Caco-2 (cell line): ENCODE data around the gene CD151. TPM values are rescaled to one million over a fixed set of nuclear protein-coding genes. Genes with fewer than 3 reads are reported as not detected.

Experiments used
- BruUV-seq: library from RNA; stranded (reverse); fragments of 400-500 nt; replicated peaks from 2 replicates; lab custom pipeline; 2021; lab: Mats Ljungman, UMichigan
- CTCF ChIA-PET: fragments of 300-600 bp; sonication (Branson Sonifier 250); formaldehyde crosslinking; loops from one replicate; lab custom pipeline; 2022; ENCODE audit warnings: antibody characterized with exemption; lab: Charles Lee
- POLR2A ChIA-PET: fragments of 300-600 bp; sonication (Branson Sonifier 250); formaldehyde crosslinking; loops from one replicate; lab custom pipeline; 2022; ENCODE audit warnings: antibody characterized with exemption; lab: Charles Lee
- DNase-seq, 2 experiments: peaks; one replicate each; pipeline versions ENCODE4 v3.0.0 to v3.0.0-alpha.2; 2020 to 2022
- H3K27me3 ChIP-seq: replicated peaks from 2 replicates; pipeline ENCODE4 v1.6.0; 2011; ENCODE audit warnings: low read length; ENCODE audit not compliant: control insufficient read depth, insufficient read depth
- H3K36me3 ChIP-seq: 2 replicates; pipeline ENCODE4 v1.5.1; 2011; ENCODE audit warnings: low read length; ENCODE audit not compliant: control insufficient read depth, insufficient read depth
- H3K4me1 ChIP-seq: fragments of 250-450 bp; sonication (Bioruptor Pico); 2 replicates; pipeline ENCODE4 v1.5.1; 2020; ENCODE audit warnings: mild to moderate bottlenecking
- H3K4me3 ChIP-seq: 2 replicates; pipeline ENCODE4 v1.5.1; 2011; ENCODE audit warnings: low read depth, mild to moderate bottlenecking, control low read depth, low read length
- H3K9me3 ChIP-seq: fragments of 250-450 bp; sonication (Bioruptor Pico); 2 replicates; pipeline ENCODE4 v1.5.1; 2020; ENCODE audit warnings: mild to moderate bottlenecking, moderate library complexity
- H3K27ac Mint-ChIP-seq: one replicate; pipeline ENCODE4 v1.8.0; 2022; ENCODE audit warnings: mixed read lengths; ENCODE audit not compliant: unreplicated experiment
- H3K27me3 Mint-ChIP-seq: one replicate; pipeline ENCODE4 v1.8.0; 2022; ENCODE audit warnings: mixed read lengths; ENCODE audit not compliant: insufficient read depth, unreplicated experiment
- H3K36me3 Mint-ChIP-seq: one replicate; pipeline ENCODE4 v1.8.0; 2022; ENCODE audit warnings: mild to moderate bottlenecking, mixed read lengths; ENCODE audit not compliant: insufficient read depth, unreplicated experiment
- H3K4me1 Mint-ChIP-seq: one replicate; pipeline ENCODE4 v1.8.0; 2022; ENCODE audit warnings: low read depth, mixed read lengths; ENCODE audit not compliant: unreplicated experiment
- H3K4me3 Mint-ChIP-seq: one replicate; pipeline ENCODE4 v1.8.0; 2022; ENCODE audit warnings: mild to moderate bottlenecking, moderate library complexity, mixed read lengths; ENCODE audit not compliant: unreplicated experiment
- H3K9me3 Mint-ChIP-seq: one replicate; pipeline ENCODE4 v1.8.0; 2022; ENCODE audit warnings: mixed read lengths; ENCODE audit not compliant: unreplicated experiment
- CTCF ChIP-seq, 2 experiments: fragments of 200-600 bp in 1 of 2; IDR thresholded peaks; 1 replicate in 1 of 2; 2 replicates in 1 of 2; pipeline versions ENCODE4 v1.5.1 to v1.8.0; 2011 to 2022; ENCODE audit warnings: antibody characterized with exemption in 1 of 2, control low read depth in 1 of 2, inconsistent platforms in 1 of 2, low read depth in 1 of 2, low read length in 1 of 2, mild to moderate bottlenecking in 1 of 2, moderate library complexity in 1 of 2; ENCODE audit not compliant: insufficient read depth in 1 of 2, severe bottlenecking in 1 of 2, unreplicated experiment in 1 of 2
- intact Hi-C: fragments of 100-400 bp; cut with micrococcal nuclease; formaldehyde crosslinking; loops from one replicate; pipeline ENCODE4 v1.10.0; 2022; ENCODE audit not compliant: unreplicated experiment
- total RNA-seq: library from RNA; stranded (reverse); gene quantifications from 2 replicates; pipeline ENCODE4 v1.2.3, GENCODE V29; 2022

Gene CD151
- total RNA-seq, 1 experiment from 2014 or later: 268 TPM

- CTCF ChIA-PET: interaction anchor here (0.7 to 2.0 kb wide), 4 partner anchors 11 to 50 kb away, joined by 3 to 6 read pairs (median 3); no protein-coding TSS in a partner anchor
- peak; percentile 74 to 76 for DNase-seq
Measured at GRCh38 chr11:797296-798092, 35.3 kb upstream of the CD151 start.

GRCh38 chr11:798093-798713, 34.5 kb upstream of the CD151 start, which contains the start of gene SLC25A22:
TSS of gene SLC25A22 (minus strand) at chr11:798281. CDS start at chr11:795006, 3,275 bp downstream.
- CTCF ChIA-PET: no interaction called here
- H3K36me3 ChIP-seq: no peaks in the 10 kb centered on the region
- peak within 1 kb of the TSS; percentile 69 for H3K27ac Mint-ChIP-seq

More at GRCh38 chr11:797296-798092, 35.3 kb upstream of the CD151 start:
- TF ChIP-seq CTCF (IDR thresholded peaks at IDR 0.05; ENCODE audit: insufficient read depth in 1 of 2, low read depth in 1 of 2, low read length in 1 of 2, severe bottlenecking in 1 of 2, unreplicated experiment in 1 of 2): no peak
- Histone ChIP-seq H3K36me3 (no peaks in the 10 kb centered on the region), H3K9me3 (no peaks in the 10 kb centered on the region), H3K4me1 (peaks cover 9% of the 10 kb centered on the region), H3K4me3 (peak overlapping the region; percentile 91), H3K27me3 (no peaks in the 10 kb centered on the region)
- Mint-ChIP-seq H3K27ac (peak overlapping the region; percentile 69), H3K36me3 (peaks cover 28% of the 10 kb centered on the region), H3K4me3 (peak overlapping the region; percentile 86), H3K27me3 (no peaks in the 10 kb centered on the region), H3K4me1 (no peaks in the 10 kb centered on the region), H3K9me3 (no peaks in the 10 kb centered on the region)
- intact Hi-C loops: no loop called here
- POLR2A ChIA-PET: interaction anchor here (1.0 to 1.4 kb wide), 2 partner anchors 12 to 22 kb away, joined by 4 to 7 read pairs; partner anchors contain the start of genes PNPLA2 and RPLP2
- BruUV-seq: no TSS peak

More at GRCh38 chr11:798093-798713, 34.5 kb upstream of the CD151 start, which contains the start of gene SLC25A22:
- POLR2A ChIA-PET: interaction anchor here (1.4 kb wide), 1 partner anchor 11 kb away, joined by 4 read pairs; the partner anchor contains the start of gene RPLP2
- Histone ChIP-seq H3K9me3 (no peaks in the 10 kb centered on the region), H3K27me3 (no peaks in the 10 kb centered on the region), H3K4me3 (peak within 1 kb of the TSS; percentile 91), H3K4me1 (peaks cover 9% of the 10 kb centered on the region)
- BruUV-seq: no TSS peak
- no peaks in the 10 kb centered on the region for H3K27me3 Mint-ChIP-seq
- peak; percentile 77 to 93 for DNase-seq
- peak; percentile 71 to 93 for TF ChIP-seq CTCF (IDR thresholded peaks at IDR 0.05; ENCODE audit: insufficient read depth in 1 of 2, low read depth in 1 of 2, low read length in 1 of 2, severe bottlenecking in 1 of 2, unreplicated experiment in 1 of 2)
- intact Hi-C loops: no loop called here
- no peaks in the 10 kb centered on the region for H3K9me3 Mint-ChIP-seq
- H3K4me3 Mint-ChIP-seq: peak within 1 kb of the TSS; percentile 86
- peaks cover 24% of the 10 kb centered on the region for H3K36me3 Mint-ChIP-seq
- H3K4me1 Mint-ChIP-seq: no peaks in the 10 kb centered on the region
